ENCODE measurements around the gene CRTC1. TPM values are rescaled to one million over a fixed set of nuclear protein-coding genes. Genes with fewer than 3 reads are reported as not detected.
"Not testable (repeated sequence)": the region's sequence is repeated elsewhere in the genome, so short reads cannot be mapped to it uniquely, and the experiment has no call there.

Gene CRTC1
- total RNA-seq, 1 donor = 6.7 TPM

- no peak for DNase-seq (ENCODE audit: low read depth in 2 of 3, low spot score in 2 of 3)
Measured at GRCh38 chr19:18793144-18794028, 109.9 kb downstream of the CRTC1 start.

- DNase-seq (ENCODE audit: low read depth in 2 of 3, low spot score in 2 of 3) = no peak
Measured at GRCh38 chr19:18794029-18794313, 110.5 kb downstream of the CRTC1 start.

GRCh38 chr19:18794692-18795091 is 111.2 kb downstream of the CRTC1 start:
- no peak for DNase-seq (ENCODE audit: low read depth in 2 of 3, low spot score in 2 of 3)

- DNase-seq (ENCODE audit: low read depth in 2 of 3, low spot score in 2 of 3) = no peak
Measured at GRCh38 chr19:18795540-18795939, 112.1 kb downstream of the CRTC1 start.

GRCh38 chr19:18796239-18796638 is 112.8 kb downstream of the CRTC1 start:
- no peak for DNase-seq (ENCODE audit: low read depth in 2 of 3, low spot score in 2 of 3)

- DNase-seq (ENCODE audit: low read depth in 2 of 3, low spot score in 2 of 3) = no peak
Measured at GRCh38 chr19:18798384-18799352, 115.2 kb downstream of the CRTC1 start.

- DNase-seq (ENCODE audit: low read depth in 2 of 3, low spot score in 2 of 3) = no peak
Measured at GRCh38 chr19:18799389-18799970, 116.0 kb downstream of the CRTC1 start.

GRCh38 chr19:18800079-18800478 is 116.6 kb downstream of the CRTC1 start:
- no peak for DNase-seq (ENCODE audit: low read depth in 2 of 3, low spot score in 2 of 3)

- no peak for DNase-seq (ENCODE audit: low read depth in 2 of 3, low spot score in 2 of 3)
Measured at GRCh38 chr19:18800636-18801035, 117.2 kb downstream of the CRTC1 start.

- no peak for DNase-seq (ENCODE audit: low read depth in 2 of 3, low spot score in 2 of 3)
Measured at GRCh38 chr19:18802354-18802753, 118.9 kb downstream of the CRTC1 start.

GRCh38 chr19:18803550-18804138 is 120.2 kb downstream of the CRTC1 start:
- no peak for DNase-seq (ENCODE audit: low read depth in 2 of 3, low spot score in 2 of 3)

GRCh38 chr19:18804139-18804601 is 120.7 kb downstream of the CRTC1 start:
- no peak for DNase-seq (ENCODE audit: low read depth in 2 of 3, low spot score in 2 of 3)

GRCh38 chr19:18804643-18805042 is 121.2 kb downstream of the CRTC1 start:
- no peak for DNase-seq (ENCODE audit: low read depth in 2 of 3, low spot score in 2 of 3)

GRCh38 chr19:18807861-18808331 is 124.4 kb downstream of the CRTC1 start:
- no peak for DNase-seq (ENCODE audit: low read depth in 2 of 3, low spot score in 2 of 3)

GRCh38 chr19:18809149-18809868 is 125.8 kb downstream of the CRTC1 start:
- DNase-seq (ENCODE audit: low read depth in 2 of 3, low spot score in 2 of 3) = no peak

- not testable (repeated sequence) for DNase-seq (ENCODE audit: low read depth in 2 of 3, low spot score in 2 of 3)
Measured at GRCh38 chr19:18811638-18812037, 128.2 kb downstream of the CRTC1 start.

GRCh38 chr19:18814063-18814462 is 130.6 kb downstream of the CRTC1 start:
- DNase-seq (ENCODE audit: low read depth in 2 of 3, low spot score in 2 of 3) = no peak

- no peak for DNase-seq (ENCODE audit: low read depth in 2 of 3, low spot score in 2 of 3)
Measured at GRCh38 chr19:18815673-18816072, 132.2 kb downstream of the CRTC1 start.

- DNase-seq (ENCODE audit: low read depth in 2 of 3, low spot score in 2 of 3) = not testable (repeated sequence)
Measured at GRCh38 chr19:18816645-18817044, 133.2 kb downstream of the CRTC1 start.

- no peak for DNase-seq (ENCODE audit: low read depth in 2 of 3, low spot score in 2 of 3)
Measured at GRCh38 chr19:18817574-18817973, 134.1 kb downstream of the CRTC1 start.

Data from hematopoietic multipotent progenitor cell (in vitro differentiated cells).